ENCODE measurements around the gene RPTOR.
A peak's percentile ranks its signal among the peaks of the same experiment; 100 is the strongest.

The RPTOR gene

GRCh38 chr17:80969030-80969673 is 424.5 kb downstream of the RPTOR start:
- DNase-seq = no peak

GRCh38 chr17:80969674-80970043 is 425.0 kb downstream of the RPTOR start:
- no peak for DNase-seq

GRCh38 chr17:80970044-80970761 is 425.6 kb downstream of the RPTOR start:
- DNase-seq = peak; percentile 51

GRCh38 chr17:80970762-80971703 is 426.4 kb downstream of the RPTOR start:
- DNase-seq = peak; percentile 30

- no peak for DNase-seq
Measured at GRCh38 chr17:80971704-80972304, 427.2 kb downstream of the RPTOR start.

GRCh38 chr17:80976701-80977100 is 432.1 kb downstream of the RPTOR start:
- no peak for DNase-seq

- no peak for DNase-seq
Measured at GRCh38 chr17:80977172-80977571, 432.5 kb downstream of the RPTOR start.

GRCh38 chr17:80978499-80979497 is 434.2 kb downstream of the RPTOR start:
- DNase-seq = no peak

DNA sequence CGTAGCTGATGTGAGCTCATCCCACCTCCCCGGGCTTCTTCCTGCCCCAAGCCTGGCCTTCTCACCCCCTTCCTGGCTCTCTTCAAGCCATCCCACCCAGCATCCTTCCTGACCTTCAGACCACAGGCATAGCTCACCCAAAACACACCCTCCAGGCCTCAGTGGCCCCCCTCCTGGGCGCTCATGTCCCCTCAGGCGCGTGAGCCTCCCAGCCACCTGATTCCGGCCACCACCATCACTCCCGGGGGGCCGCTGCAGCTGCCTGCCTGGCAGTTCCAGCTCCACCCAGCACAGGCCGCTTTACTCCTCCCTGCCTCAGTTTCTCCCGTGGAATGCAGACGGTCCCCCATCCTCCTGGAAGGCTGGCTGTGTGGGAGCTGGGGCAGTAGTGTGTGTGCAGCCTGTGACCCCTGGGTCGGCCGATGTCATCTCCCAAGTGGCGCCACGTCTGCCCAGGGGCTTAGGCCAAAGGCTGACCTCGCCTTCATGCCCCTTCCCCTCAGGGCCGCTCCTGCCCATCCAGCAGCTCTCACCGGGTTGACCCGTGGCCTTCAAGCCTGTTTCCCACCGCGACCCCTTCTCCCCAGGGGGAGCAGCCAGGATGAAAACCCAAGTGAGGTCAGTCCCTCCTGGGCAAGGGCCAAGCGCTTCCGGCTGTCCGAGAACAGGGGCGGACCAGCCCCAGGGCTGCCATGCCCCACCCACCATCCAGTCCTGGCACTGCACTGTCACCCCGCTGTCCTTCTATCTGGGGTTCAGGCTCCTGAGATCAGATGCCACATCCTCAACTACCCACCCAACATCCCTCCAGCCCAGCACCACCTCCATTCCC is 435.1 kb downstream of the RPTOR start:
- no peak for DNase-seq

DNA sequence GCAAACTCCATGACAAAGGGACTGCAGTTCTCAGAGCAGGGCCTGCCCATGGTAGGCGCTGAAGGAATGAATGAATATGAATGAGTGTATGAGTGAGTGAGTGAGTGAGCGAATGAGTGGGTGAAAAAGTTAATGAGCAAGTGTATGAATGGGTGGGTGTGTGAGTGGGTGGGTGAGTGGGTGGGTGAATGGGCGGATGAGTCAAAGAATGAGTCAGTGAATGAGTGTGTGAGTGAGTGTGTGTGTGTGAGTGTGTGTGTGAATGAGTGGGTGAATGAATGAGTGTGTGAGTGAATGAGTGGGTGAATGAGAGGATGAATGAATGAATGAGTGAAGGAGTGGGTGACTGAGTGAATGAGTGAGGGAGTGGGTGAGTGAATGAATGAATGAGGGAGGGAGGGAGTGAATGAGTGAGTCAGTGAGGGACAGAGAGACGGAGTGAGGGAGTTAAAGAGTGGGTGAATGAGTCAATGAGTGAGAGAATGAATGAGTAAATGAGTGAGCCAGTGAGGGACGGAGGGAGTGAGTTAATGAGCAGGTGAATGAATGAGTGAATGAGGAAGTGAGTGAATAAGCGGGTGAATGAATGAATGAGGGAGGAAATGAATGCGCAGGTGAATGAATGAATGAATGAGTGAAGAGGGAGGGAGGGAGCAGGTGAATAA is 435.9 kb downstream of the RPTOR start:
- DNase-seq = peak; percentile 45

- DNase-seq = no peak
Measured at GRCh38 chr17:80981062-80981902, 436.6 kb downstream of the RPTOR start.

DNA sequence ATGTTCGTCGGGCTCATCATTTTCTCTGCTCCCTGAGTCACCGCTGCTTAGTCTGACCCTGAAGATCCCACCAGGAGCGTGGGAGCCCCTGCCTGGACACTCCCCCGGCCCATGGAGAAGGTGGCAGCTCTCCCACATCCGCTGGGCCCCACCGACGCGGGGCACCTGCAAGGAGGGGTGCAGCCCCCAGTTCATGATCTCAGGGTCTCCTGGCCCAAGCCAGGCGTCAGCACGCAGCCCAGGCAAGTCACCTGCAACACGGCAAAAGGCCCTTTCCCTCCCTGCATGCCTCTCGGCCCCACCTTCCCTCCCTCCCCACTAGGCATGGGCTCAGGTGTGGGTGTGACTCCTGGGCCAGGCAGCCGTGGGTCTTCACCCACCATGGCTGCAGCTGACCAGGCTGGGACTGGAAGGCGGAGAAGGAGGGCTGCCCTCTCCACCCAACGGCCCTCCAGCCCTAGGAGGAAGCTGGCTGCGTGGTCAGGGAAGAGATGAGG is 437.3 kb downstream of the RPTOR start:
- no peak for DNase-seq

GRCh38 chr17:80982426-80982974 is 437.9 kb downstream of the RPTOR start:
- no peak for DNase-seq

GRCh38 chr17:80983545-80983944 is 438.9 kb downstream of the RPTOR start:
- DNase-seq = no peak

DNA sequence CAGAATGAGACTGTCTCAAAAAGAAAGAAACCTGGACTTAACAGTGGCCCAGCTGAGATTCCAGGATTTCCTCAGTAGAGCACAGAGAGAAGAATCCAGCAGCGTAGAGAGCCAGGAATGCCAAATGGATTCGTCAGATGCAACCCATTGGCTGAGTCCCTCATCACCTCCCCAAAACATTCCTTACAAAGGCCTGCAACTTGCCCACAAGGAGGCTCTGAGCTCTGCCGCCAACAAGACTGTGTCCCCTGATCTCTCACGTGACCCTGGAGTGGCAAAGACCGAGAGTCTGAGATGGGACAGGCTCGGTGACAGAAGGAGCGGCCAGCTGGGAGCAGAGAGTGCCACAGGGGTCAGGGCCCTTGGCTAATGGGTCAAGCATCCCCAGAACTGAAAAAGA is 440.1 kb downstream of the RPTOR start:
- DNase-seq = peak; percentile 98

- no peak for DNase-seq
Measured at GRCh38 chr17:80986046-80986445, 441.4 kb downstream of the RPTOR start.

DNA sequence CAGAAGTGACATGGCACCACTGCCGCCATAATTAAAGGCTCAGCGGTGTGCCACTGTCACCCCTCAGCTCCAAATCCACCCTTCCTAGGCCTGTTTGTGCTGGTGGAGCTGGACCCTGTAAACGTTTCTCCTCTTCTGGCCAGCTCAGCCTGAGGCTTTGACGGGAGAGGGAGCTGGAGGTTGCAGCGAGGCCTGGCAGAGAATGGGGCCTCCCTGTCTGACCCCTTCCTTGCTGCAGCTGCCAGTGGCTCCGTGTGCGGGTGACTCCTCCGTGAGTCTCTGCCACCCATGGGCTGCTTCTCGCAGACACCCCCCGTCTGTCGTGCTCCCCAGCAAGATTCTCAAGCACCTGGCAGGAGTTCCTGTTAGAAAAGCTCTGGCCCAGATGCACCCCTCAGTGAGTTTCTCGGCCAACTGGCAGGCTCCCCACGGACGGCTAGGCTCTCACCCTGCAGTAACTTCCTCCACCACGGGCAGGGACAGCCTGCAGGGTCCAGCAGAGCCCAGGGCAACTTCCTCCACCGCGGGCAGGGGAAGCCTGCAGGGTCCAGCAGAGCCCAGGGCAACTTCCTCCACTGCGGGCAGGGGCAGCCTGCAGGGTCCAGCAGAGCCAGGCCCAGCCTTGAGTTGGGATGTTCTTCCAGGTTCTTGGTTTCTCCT is 442.3 kb downstream of the RPTOR start:
- no peak for DNase-seq

- DNase-seq = no peak
Measured at GRCh38 chr17:80987941-80988461, 443.4 kb downstream of the RPTOR start.
